ENCODE data around the gene CLEC4F.

DNA sequence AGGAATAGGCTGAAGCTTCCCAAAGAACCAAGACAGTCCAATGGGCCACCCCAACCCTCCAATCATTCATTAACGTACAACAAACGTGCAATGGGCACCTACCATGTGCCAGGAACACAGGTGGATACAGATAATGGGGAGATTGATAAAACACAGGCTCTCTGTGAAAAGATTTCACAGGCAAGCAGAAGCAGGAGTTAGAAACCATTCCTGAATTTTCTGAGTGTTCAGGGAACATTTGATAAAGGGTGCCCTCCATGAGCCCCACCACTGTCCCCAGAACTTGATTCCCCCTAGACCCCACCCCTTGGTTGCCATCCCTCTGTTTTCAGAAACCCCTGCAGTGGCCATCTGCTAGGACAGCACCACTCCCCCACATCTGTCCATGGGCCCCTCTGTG, 13.7 kb upstream of the CLEC4F start:
- no peak for TF ChIP-seq EZH2 (IDR thresholded peaks at IDR 0.05; ENCODE audit: insufficient read depth, low read length)
- TF ChIP-seq, protein P1, sequence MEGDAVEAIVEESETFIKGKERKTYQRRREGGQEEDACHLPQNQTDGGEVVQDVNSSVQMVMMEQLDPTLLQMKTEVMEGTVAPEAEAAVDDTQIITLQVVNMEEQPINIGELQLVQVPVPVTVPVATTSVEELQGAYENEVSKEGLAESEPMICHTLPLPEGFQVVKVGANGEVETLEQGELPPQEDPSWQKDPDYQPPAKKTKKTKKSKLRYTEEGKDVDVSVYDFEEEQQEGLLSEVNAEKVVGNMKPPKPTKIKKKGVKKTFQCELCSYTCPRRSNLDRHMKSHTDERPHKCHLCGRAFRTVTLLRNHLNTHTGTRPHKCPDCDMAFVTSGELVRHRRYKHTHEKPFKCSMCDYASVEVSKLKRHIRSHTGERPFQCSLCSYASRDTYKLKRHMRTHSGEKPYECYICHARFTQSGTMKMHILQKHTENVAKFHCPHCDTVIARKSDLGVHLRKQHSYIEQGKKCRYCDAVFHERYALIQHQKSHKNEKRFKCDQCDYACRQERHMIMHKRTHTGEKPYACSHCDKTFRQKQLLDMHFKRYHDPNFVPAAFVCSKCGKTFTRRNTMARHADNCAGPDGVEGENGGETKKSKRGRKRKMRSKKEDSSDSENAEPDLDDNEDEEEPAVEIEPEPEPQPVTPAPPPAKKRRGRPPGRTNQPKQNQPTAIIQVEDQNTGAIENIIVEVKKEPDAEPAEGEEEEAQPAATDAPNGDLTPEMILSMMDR (IDR thresholded peaks at IDR 0.05; ENCODE audit: insufficient read depth, low read depth, low read length) = no peak

Data from astrocyte (in vitro differentiated cells and primary cell).